MM.1S (cell line): ENCODE measurements around the gene KRTAP1-4.
"Not testable (repeated sequence)": the region's sequence is repeated elsewhere in the genome, so short reads cannot be mapped to it uniquely, and the experiment has no call there.

Experiments used
- DNase-seq: peaks from one replicate; pipeline ENCODE4 v3.0.0-alpha.2; 2015
- H2AFZ ChIP-seq: fragments of 300-600 bp; sonication (generic); 2 replicates; pipeline ENCODE4 v1.6.0; 2016; ENCODE audit warnings: antibody characterized with exemption, low read length
- H3F3A ChIP-seq: fragments of 300-600 bp; sonication (generic); 2 replicates; pipeline ENCODE4 v1.6.1; 2016; ENCODE audit warnings: mild to moderate bottlenecking, antibody characterized with exemption, low read length, moderate library complexity, mixed read lengths; ENCODE audit not compliant: insufficient read depth
- H3K27ac ChIP-seq: fragments of 300-600 bp; sonication (generic); 2 replicates; pipeline ENCODE4 v1.5.1; 2016; ENCODE audit warnings: mild to moderate bottlenecking, low read length
- H3K27me3 ChIP-seq: fragments of 300-600 bp; sonication (generic); replicated peaks from 2 replicates; pipeline ENCODE4 v1.6.0; 2016; ENCODE audit warnings: low read length; ENCODE audit not compliant: insufficient read depth
- H3K36me3 ChIP-seq: fragments of 300-600 bp; sonication (generic); replicated peaks from 2 replicates; pipeline ENCODE4 v1.6.1; 2016; ENCODE audit warnings: mild to moderate bottlenecking, low read length, mixed read lengths; ENCODE audit not compliant: insufficient read depth
- H3K4me1 ChIP-seq: fragments of 300-600 bp; sonication (generic); 2 replicates; pipeline ENCODE4 v1.6.1; 2016; ENCODE audit warnings: low read length, mixed read lengths
- H3K4me2 ChIP-seq: fragments of 300-600 bp; sonication (generic); 2 replicates; pipeline ENCODE4 v1.6.0; 2016; ENCODE audit warnings: low read depth, low read length
- H3K4me3 ChIP-seq: fragments of 300-600 bp; sonication (generic); 2 replicates; pipeline ENCODE4 v1.5.1; 2016; ENCODE audit warnings: low read length, mixed read lengths
- H3K79me2 ChIP-seq: fragments of 300-600 bp; sonication (generic); 2 replicates; pipeline ENCODE4 v1.6.1; 2016; ENCODE audit warnings: mixed run types, low read length, mixed read lengths
- H3K9ac ChIP-seq: fragments of 300-600 bp; sonication (generic); 2 replicates; pipeline ENCODE4 v1.6.1; 2016; ENCODE audit warnings: low read length, mixed read lengths
- H3K9me2 ChIP-seq: fragments of 300-600 bp; sonication (generic); replicated peaks from 2 replicates; pipeline ENCODE4 v1.6.1; 2016; ENCODE audit warnings: mild to moderate bottlenecking, low read length, mixed read lengths; ENCODE audit not compliant: insufficient read depth
- H3K9me3 ChIP-seq: fragments of 300-600 bp; sonication (generic); replicated peaks from 2 replicates; pipeline ENCODE4 v1.6.1; 2016; ENCODE audit warnings: mild to moderate bottlenecking, low read length, mixed read lengths; ENCODE audit not compliant: insufficient read depth
- H4K20me1 ChIP-seq: fragments of 300-600 bp; sonication (generic); 2 replicates; pipeline ENCODE4 v1.6.1; 2016; ENCODE audit warnings: mild to moderate bottlenecking, low read length, moderate library complexity, mixed read lengths; ENCODE audit not compliant: insufficient read depth
- EZH2 ChIP-seq: fragments of 300-600 bp; sonication (generic); optimal IDR thresholded peaks from 2 replicates; pipeline ENCODE3; 2017; ENCODE audit warnings: low read depth, mild to moderate bottlenecking, antibody characterized with exemption, low read length, mixed read lengths
- EZH2phosphoT487 ChIP-seq: fragments of 300-600 bp; sonication (generic); IDR thresholded peaks from 2 replicates; pipeline ENCODE4 v1.6.1; 2018; ENCODE audit warnings: antibody characterized with exemption, low read length
- TF ChIP-seq, protein P1 (sequence below): fragments of 300-600 bp; sonication (generic); IDR thresholded peaks from 2 replicates; pipeline ENCODE4 v1.5.1; 2016; ENCODE audit warnings: antibody characterized with exemption, low read length, mixed read lengths

The KRTAP1-4 gene

DNA sequence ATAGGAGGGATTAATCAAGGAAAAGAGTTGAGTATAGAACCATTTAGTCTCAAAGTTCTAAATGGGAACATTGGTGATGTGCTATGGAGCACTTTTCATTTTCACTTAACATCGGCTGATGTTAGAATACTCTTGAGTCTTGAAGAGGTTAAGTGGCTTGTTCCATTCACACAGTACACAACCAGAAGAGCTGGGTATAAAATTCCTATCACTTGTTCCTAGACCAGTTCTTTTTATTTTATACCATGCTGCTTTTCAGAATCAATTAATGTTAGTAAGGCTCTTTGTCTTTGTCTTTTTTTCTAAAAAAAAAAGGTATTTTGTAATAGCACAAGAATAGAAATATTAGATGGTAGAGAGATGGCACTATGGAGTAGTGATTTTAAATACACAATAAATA is 13.0 kb upstream of the KRTAP1-4 start:
- TF ChIP-seq EZH2phosphoT487 (no peak), EZH2 (no peak)
- TF ChIP-seq, protein P1, sequence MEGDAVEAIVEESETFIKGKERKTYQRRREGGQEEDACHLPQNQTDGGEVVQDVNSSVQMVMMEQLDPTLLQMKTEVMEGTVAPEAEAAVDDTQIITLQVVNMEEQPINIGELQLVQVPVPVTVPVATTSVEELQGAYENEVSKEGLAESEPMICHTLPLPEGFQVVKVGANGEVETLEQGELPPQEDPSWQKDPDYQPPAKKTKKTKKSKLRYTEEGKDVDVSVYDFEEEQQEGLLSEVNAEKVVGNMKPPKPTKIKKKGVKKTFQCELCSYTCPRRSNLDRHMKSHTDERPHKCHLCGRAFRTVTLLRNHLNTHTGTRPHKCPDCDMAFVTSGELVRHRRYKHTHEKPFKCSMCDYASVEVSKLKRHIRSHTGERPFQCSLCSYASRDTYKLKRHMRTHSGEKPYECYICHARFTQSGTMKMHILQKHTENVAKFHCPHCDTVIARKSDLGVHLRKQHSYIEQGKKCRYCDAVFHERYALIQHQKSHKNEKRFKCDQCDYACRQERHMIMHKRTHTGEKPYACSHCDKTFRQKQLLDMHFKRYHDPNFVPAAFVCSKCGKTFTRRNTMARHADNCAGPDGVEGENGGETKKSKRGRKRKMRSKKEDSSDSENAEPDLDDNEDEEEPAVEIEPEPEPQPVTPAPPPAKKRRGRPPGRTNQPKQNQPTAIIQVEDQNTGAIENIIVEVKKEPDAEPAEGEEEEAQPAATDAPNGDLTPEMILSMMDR, result no peak

DNA sequence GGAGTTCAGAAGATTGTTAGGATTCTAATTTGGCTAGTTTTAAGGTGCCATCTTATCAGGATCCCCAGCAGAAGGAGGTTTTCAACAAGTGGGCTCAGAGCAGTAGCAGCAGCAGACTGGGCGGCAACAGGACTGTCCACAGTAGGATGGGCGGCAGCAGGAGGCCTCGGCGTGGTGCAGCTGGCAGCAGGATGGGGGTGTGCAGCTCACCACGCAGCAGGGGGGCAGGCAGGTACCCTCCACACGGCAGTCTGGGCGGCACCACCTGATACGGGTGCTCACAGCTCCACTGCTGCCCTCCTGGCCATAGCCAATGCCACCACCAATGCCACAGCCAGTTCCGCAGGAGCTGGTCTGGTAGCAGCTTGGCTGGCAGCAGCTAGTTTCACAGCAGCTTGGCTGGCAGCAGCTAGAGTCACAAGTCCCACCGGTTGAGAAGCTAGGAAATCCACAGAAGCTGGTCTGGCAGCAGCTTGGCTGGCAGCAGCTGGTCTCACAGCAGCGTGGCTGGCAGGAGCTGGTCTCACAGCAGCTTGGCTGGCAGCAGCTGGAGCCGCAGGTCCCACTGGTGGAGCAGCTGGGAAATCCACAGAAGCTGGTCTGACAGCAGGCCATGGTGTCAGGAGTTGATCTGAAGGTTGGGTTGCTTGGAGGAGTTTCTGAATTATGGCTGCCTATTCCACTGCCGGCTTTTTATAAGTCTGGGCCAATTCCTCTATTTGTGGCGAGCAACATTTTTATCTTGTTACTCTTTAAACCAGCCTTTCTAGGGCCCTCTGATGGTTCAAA is 11.0 kb upstream of the KRTAP1-4 start, which contains the start of gene KRTAP1-1:
TSS of gene KRTAP1-1 (minus strand) at position 668 of the 789 bp plus-strand sequence. CDS start at position 615, 53 bp downstream.
- H3K9me3 ChIP-seq, H3K36me3 ChIP-seq, H3K4me3 ChIP-seq, H2AFZ ChIP-seq, H3K79me2 ChIP-seq, H3K27me3 ChIP-seq, H3K9ac ChIP-seq, H3K27ac ChIP-seq, H4K20me1 ChIP-seq, H3F3A ChIP-seq, H3K4me2 ChIP-seq, DNase-seq, H3K9me2 ChIP-seq, H3K4me1 ChIP-seq: not testable (repeated sequence)

More for the DNA sequence above, 13.0 kb upstream of the KRTAP1-4 start:
- Histone ChIP-seq H3K4me3 (no peak overlapping the region), H3K4me2 (no peak overlapping the region), H3K4me1 (no peaks in the 10 kb centered on the region), H3K79me2 (no peaks in the 10 kb centered on the region), H3F3A (no peaks in the 10 kb centered on the region), H3K9me3 (no peaks in the 10 kb centered on the region), H3K9ac (no peak overlapping the region), H4K20me1 (no peaks in the 10 kb centered on the region), H3K27ac (no peak overlapping the region), H3K27me3 (no peaks in the 10 kb centered on the region), H2AFZ (no peak overlapping the region), H3K36me3 (no peaks in the 10 kb centered on the region), H3K9me2 (no peaks in the 10 kb centered on the region)
- DNase-seq, result no peak

DNA sequence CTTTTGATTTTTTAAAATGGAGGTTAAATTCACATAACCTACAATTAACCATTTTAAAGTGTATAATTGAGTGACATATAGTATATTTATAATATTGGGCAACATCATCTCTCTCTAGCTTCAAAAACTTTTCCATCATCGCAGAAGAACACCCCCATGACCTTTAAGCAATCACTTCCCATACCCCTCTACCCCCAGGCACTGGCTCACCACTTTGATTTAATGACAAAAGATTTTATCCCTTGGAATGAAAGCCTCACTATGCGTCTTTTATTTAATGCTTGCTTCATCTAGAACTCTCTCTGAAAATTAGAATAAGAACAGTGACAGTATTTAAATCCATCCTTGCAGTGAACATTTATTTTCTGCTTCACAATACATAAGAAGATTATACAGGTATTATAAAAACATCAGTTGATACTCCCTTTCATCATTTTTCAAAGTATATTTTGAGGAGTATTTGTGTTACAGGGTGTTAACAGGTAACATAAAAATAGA is 7.9 kb upstream of the KRTAP1-4 start:
- H3K27ac ChIP-seq, result no peak overlapping the region
- no peak for DNase-seq
- H3K36me3 ChIP-seq, result no peaks in the 10 kb centered on the region
- no peaks in the 10 kb centered on the region for H4K20me1 ChIP-seq
- H3F3A ChIP-seq, result no peaks in the 10 kb centered on the region
- H3K27me3 ChIP-seq, result no peaks in the 10 kb centered on the region
- no peaks in the 10 kb centered on the region for H3K4me1 ChIP-seq
- H3K4me3 ChIP-seq, result no peak overlapping the region
- H3K9ac ChIP-seq, result no peak overlapping the region
- H3K9me3 ChIP-seq, result no peaks in the 10 kb centered on the region
- no peaks in the 10 kb centered on the region for H3K79me2 ChIP-seq
- H2AFZ ChIP-seq, result no peak overlapping the region
- H3K4me2 ChIP-seq, result no peak overlapping the region
- H3K9me2 ChIP-seq, result no peaks in the 10 kb centered on the region
- TF ChIP-seq, protein P1, result no peak
- TF ChIP-seq EZH2phosphoT487 (no peak), EZH2 (no peak)

DNA sequence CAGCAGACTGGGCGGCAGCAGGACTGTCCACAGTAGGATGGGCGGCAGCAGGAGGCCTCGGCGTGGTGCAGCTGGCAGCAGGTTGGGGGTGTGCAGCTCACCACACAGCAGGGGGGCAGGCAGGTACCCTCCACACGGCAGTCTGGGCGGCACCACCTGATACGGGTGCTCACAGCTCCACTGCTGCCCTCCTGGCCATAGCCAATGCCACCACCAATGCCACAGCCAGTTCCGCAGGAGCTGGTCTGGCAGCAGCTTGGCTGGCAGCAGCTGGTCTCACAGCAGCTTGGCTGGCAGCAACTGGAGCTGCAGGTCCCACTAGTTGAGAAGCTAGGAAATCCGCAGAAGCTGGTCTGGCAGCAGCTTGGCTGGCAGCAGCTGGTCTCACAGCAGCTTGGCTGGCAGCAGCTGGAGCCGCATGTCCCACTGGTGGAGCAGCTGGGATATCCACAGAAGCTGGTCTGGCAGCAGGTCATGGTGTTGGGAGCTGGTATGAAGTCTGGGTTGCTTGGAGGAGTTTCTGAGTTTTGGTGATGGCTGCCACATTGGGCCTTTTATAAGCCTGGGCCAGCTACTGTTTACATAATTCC is 4.4 kb upstream of the KRTAP1-4 start, which contains the start of gene KRTAP1-3:
TSS of gene KRTAP1-3 (minus strand) at position 529 of the 590 bp plus-strand sequence. CDS start at position 476, 53 bp downstream.
- not testable (repeated sequence) for H3K36me3 ChIP-seq, DNase-seq, H3K9ac ChIP-seq, H4K20me1 ChIP-seq, H3K9me3 ChIP-seq, H3K79me2 ChIP-seq, H3K27me3 ChIP-seq, H3K9me2 ChIP-seq, H3K4me2 ChIP-seq, H3K4me1 ChIP-seq, H3K4me3 ChIP-seq, H3K27ac ChIP-seq, H3F3A ChIP-seq, H2AFZ ChIP-seq
